NCI-H2081 (cell line): Measurements from ENCODE around the gene PANK2.
"Not testable (repeated sequence)": the region's sequence is repeated elsewhere in the genome, so short reads cannot be mapped to it uniquely, and the experiment has no call there.

Source experiments
- DNase-seq, 2 experiments: peaks; one replicate each; lab custom pipeline; 2025; lab: John Stamatoyannopoulos, UW

Gene PANK2

DNA sequence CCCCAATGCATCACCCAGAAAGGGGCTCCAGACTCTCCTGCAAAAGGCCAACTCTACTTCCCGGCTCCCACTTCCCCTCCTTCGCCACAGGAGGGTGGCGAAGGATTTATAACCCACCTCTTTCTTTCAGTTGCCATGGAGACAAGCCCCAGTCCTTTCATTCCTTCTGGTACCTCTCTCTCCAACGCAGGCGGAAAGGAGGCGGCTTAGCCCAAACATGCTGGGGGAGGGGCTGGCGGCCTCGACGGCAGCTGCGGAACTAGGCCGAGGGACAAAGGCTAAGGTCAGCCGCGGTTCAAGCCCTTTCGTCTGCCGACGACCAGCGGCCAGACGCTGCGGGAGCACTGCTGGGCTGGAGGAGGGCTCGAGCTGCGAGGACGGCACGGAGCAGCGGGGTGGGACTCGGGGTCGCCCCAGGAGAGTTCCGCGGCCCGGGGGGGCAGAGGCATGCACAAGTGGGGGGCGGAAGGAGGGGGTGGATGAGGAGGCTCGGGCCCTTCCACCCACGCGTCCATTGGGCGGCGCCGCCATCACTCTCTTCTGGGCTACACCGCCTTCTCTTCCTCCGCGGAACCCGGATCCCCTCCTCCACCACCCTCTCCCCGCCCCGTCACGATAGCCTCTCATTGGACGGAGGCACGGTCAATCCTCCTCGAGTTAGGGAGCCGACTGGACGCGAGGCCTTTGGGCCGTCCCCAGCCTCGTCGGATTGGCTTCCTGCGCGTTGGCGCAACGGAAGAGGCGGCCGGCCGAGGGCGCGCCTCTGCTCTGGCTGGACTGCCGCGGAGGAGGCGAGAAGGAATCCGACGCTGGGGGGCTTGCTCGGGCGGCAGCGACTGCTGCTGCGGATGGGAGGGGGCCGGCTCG lies at the start of gene PANK2:
Gene PANK2 (plus strand): TSS at position 766 of the 867 bp plus-strand sequence.
- DNase-seq: peak; percentile 99

- DNase-seq: not testable (repeated sequence)
These were observed 49.0 kb upstream of the PANK2 start for GRCh38 chr20:3840201-3840600.

DNA sequence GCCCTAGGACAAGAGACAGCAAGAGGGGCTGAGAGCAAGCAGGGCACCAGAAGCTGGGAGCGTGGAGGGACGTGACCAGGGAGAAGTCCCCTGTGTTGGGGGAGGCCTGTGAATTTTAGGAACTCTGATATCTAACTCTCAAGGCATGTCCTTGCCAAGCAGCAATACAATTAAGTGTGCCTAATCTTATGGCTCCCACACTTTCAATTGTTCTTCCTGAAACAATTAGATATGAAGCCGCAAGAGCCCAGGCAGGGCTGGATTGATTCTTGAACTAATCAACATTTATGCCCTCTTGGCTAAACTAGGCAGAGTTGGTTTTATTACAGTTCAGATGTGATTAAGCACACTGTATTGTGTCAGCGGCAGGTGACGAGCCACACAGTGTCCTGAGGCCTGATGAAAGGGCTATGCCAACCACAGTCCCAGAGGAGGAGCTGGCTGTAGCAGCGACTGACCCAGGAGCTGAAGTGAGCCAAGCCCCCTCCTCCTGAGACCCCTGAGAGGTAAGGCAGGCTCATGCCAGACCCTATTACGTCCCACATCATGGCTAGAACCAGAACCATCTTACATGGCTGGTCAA lies 46.7 kb upstream of the PANK2 start:
- no peak for DNase-seq

DNA sequence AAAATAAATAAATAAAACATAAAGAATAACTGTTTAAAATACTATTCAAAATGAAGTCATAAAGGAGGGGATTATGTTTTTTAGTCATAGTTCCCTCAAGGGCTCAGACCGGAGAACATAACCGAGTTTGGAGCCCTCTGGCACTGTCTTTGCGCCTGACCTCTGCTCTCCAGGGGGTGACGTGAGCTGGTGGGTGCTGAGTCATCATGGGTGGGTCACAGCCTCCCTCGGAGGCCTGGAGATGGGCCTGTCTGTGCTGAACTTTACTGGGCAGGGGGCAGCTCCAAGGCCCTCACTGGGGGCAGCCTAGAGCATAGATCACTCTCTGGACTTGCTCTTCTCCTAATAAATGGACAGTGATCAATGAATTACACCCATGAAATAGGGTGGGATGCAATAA lies 45.7 kb upstream of the PANK2 start:
- DNase-seq: no peak

DNA sequence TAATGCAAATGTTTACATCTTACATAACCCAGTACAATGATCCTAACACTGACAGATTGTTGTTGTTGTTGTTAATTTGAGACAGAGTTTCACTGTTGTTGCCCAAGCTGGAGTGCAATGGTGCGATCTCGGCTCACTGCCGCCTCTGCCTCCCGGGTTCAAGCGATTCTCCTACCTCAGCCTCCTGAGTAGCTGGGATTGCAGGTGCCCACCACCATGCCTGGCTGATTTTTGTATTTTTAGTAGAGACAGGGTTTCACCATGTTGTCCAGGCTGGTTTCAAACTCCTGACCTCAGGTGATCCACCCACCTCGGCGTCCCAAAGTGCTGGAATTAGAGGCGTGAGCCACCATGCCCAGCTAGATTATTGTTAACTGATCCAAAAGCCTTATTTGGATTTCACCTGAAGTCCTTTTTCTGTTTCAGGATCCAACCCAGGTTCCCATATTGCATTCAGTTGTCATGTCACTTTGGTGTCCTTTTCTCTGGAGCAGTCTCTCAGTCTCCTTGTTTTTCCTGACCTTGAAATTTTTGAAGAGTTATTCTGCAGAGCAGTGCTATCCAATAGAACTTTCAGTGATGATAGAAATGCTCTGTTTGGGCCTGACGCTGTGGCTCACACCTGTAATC lies 45.1 kb upstream of the PANK2 start:
- DNase-seq: not testable (repeated sequence)

GRCh38 chr20:3846378-3846739 lies 42.8 kb upstream of the PANK2 start:
- no peak for DNase-seq

DNA sequence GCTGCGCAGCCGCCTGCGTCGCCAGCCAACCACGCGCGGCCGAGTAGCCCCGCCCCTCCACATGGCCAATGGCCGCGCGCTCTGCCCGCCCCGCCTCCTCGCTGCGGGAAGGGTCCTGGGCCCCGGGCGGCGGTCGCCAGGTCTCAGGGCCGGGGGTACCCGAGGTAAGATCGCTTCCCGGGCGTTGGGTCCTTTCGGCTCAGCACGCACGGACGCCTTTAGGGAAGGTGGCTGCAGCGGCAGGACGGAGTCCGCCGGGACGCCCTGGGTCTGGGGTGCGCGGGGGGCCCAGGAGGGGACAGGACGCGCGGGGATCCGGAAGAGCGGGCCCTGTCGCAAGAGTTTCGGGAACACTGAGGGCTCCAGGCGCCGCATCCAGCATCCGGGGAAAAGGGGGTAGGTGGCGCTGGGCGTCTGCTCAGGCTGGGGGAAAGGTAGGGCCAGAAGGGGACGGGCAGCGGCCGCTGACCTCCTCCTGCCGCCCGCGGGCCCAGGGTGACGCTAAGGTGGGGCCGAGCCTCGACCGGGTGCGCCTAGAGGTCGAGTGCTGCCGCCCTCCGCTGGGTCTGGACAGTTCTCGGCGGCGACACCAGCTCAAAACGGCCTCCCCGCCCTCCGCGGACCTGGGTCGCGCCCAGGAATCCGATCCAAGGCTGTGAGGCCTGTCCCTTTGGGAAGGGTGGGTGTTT lies 42.3 kb upstream of the PANK2 start, which contains the start of gene MAVS:
Gene MAVS (plus strand): TSS at position 95 of the 689 bp plus-strand sequence. CDS start 7,791 bp downstream, outside the sequence.
- peak; percentile 83 to 84 for DNase-seq

GRCh38 chr20:3847429-3847940 lies 41.7 kb upstream of the PANK2 start:
- no peak for DNase-seq

DNA sequence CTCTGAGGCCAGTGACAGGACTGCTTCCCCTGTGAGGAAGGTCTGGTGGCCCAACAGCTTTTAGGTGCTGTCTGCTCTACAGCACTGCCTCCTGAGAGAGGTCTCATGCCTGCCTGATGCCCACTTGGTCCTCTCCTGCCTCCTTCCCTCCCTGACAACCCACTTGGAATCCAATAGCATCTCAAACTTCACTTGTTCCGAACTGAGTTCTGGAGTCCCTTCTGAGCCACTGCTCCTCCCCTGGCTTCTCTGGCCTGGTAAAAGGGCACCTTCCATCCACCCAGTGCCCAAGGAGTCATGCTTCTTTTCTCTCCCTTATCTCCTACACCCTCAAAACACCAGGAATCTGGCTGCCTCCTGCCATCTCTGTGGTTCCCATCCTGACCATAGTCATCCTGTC lies 40.6 kb upstream of the PANK2 start:
- DNase-seq: no peak

DNA sequence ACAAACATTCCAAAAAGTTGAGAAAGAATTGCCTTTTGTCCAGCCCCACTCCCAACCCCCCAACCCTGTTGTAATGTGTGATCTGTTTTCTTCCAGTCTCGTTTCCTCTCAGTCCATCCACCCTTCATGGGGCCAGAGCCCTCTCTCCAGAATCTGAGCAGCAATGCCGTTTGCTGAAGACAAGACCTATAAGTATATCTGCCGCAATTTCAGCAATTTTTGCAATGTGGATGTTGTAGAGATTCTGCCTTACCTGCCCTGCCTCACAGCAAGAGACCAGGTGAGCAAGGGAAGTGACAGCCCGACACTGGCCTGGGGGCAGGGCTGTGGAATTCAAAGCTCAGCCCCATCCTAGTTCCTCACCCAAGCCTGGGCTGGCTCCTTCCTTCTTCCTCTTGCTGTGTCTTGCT lies 34.7 kb upstream of the PANK2 start:
- no peak for DNase-seq

DNA sequence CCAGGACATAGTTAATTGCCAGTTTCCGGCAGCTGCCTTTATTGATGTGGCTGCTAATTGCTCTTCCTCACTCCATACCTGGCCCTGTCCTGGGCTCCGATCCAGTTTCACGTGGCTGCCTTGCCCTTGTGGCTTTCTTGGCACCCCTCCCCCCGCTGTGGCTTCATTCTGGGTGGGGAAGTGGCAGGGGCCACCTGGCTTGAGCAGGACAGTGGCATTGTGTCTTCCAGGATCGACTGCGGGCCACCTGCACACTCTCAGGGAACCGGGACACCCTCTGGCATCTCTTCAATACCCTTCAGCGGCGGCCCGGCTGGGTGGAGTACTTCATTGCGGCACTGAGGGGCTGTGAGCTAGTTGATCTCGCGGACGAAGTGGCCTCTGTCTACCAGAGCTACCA lies 31.8 kb upstream of the PANK2 start:
- DNase-seq: peak; percentile 74 to 90

- no peak for DNase-seq
These were observed 30.5 kb upstream of the PANK2 start for GRCh38 chr20:3858689-3859088.

- DNase-seq: no peak
These were observed 28.0 kb upstream of the PANK2 start for GRCh38 chr20:3861191-3861590.

DNA sequence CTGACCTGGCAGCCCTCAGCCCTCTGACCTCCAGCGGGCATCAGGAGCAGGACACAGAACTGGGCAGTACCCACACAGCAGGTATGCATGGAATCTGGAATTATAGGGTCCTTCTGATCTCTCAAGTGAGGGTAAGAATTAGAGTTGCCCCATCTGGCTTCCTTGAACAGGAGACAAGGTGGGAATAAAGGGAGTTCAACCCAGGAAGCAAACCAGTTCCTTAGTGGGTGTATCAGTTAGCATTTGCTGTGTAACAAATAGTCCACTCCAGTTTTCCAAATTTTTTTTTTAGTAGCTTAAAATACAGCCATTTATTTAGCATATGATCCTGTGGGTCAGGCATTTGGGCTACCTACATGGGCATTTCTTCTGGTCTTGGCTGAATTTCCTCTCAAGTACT lies 26.9 kb upstream of the PANK2 start:
- DNase-seq: no peak

- DNase-seq: no peak
These were observed 25.9 kb upstream of the PANK2 start for GRCh38 chr20:3863317-3863716.

DNA sequence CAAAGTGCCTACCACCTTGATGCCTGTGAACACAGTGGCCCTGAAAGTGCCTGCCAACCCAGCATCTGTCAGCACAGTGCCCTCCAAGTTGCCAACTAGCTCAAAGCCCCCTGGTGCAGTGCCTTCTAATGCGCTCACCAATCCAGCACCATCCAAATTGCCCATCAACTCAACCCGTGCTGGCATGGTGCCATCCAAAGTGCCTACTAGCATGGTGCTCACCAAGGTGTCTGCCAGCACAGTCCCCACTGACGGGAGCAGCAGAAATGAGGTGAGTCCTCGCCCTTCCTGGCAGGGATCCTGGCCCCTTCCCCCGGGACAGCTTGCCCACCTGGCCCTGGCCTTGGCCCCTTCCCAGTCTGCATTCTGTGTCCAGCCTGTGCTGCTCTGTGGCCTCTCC lies 24.7 kb upstream of the PANK2 start:
- DNase-seq: no peak

DNA sequence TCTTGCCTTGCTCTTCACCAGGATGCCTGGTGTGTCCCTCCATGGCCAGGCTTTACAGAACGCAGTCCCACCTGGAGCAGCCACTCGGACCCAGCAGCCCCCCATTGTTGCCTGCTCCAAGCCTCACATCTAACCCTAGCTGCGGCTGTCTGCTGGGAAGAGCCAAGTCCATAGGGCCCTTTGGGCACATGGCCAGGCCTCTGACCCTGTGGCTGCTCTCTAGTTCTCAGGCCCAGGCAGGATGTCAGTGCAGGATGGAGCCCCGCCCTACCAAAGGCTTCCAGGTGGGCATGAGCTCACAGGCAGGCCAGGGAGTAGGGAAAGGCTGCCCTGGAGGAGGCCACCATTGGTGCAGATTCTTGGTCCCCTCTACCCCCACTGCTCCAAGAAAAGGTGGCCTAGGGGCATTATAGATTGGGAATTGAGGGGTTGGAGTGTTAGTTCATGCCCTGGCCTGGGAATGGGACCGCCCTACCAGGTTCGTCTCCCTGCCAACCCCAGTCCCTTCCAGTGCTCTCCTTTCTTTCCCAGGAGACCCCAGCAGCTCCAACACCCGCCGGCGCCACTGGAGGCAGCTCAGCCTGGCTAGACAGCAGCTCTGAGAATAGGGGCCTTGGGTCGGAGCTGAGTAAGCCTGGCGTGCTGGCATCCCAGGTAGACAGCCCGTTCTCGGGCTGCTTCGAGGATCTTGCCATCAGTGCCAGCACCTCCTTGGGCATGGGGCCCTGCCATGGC lies 23.9 kb upstream of the PANK2 start:
- no peak for DNase-seq

GRCh38 chr20:3865887-3866407 lies 23.2 kb upstream of the PANK2 start:
- no peak for DNase-seq

DNA sequence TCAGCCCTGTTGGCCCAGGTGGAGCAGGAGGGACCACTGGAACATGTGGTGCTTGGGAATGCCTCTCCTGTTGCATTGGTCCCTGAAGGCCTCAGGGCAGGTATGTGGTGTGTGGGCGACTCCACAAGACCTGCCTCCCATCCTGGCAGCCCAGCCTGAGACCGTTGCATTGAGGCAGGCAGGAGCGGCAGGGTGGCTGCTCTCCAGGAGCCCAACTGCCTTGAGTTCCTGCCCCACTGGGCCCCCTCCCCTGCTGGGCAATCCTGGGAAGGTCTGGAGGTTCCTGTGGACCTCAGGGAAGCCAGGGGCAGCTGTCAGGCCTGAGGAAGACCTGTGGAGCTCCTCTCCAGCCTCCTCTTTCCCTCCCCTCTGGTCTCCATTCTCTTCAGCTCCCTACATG lies 22.7 kb upstream of the PANK2 start:
- DNase-seq: no peak

- no peak for DNase-seq
These were observed 21.4 kb upstream of the PANK2 start for GRCh38 chr20:3867802-3868201.
